ENCODE measurements around the gene ST6GALNAC5.

ST6GALNAC5 gene

DNA sequence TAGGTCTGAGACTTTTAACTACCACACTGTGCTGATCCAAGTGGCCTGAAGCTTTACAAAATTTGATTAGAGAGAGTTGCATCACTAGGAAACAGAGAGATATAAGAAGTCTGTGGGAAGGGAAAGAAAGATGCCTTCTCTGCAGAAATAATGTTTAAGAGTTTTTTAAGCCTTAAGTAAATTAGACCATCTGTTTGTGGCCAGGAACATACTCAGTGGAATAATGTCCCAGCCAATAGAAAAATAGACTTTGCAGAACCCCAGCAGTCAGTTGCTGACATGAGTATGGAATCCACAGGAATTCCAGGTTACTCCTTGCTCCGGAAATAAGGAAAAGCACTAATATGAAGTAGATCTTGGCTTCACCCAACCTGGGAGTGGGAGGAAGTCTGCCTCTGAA is 144.8 kb downstream of the ST6GALNAC5 start:
- DNase-seq (ENCODE audit: low read depth) = no peak

DNA sequence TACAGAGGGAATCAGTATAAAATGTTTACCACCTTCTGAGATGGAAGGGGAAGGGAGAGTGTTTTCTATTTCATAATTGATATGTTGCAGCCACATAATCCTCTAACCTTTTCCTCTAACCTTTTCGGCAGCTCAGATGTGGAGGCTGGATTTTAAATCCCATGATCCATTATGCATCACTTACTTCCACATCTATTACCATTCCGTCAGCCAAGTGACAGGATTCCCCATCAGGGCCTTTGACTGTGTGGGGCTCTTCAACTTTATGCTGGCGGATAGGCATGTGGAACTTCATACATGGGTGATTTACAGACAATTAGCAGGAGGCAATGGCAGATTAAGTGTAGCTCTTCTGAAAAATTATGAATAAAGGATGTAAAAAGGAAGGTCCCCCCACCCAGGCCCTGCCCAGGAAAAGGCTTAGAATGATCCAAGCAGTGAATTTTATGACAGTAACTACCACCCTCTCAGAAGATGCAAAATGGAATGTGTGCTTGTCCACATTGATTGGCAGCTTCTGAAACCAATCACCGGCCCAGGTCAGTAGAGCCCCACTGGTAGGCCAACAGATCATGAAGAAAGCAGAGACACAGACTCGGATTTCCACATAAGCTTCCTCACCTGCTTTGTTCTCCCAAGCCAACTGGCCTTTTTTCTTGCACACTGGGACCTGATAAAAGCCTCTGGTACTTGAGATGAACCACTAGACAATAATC is 147.0 kb downstream of the ST6GALNAC5 start:
- DNase-seq (ENCODE audit: low read depth) = no peak

GRCh38 chr1:77015748-77016341 is 148.6 kb downstream of the ST6GALNAC5 start:
- DNase-seq (ENCODE audit: low read depth) = no peak

GRCh38 chr1:77016386-77016985 is 149.2 kb downstream of the ST6GALNAC5 start:
- no peak for DNase-seq (ENCODE audit: low read depth)

- no peak for DNase-seq (ENCODE audit: low read depth)
Observed at GRCh38 chr1:77018311-77018710, 151.0 kb downstream of the ST6GALNAC5 start.

- no peak for DNase-seq (ENCODE audit: low read depth)
Observed at GRCh38 chr1:77018761-77019160, 151.5 kb downstream of the ST6GALNAC5 start.

DNA sequence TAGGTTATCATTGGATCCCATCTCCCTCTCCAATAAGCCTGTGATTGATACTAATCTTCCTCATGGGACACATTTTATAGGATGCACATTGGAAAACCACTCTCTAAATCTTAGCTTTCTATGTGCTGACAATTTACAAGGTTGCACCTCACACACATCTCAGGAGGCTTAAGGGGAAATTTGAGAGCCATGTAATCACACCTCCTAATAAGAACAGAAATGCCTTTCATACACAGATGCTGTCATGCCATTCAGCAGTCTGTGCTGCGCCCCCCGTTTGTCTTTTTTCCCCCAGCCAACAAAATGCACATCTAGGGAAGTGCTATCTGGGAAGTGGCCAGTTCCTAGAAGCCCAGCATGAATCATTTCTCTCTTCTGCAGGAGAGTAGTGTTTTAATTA is 154.5 kb downstream of the ST6GALNAC5 start:
- no peak for DNase-seq (ENCODE audit: low read depth)

GRCh38 chr1:77024500-77024899 is 157.2 kb downstream of the ST6GALNAC5 start:
- no peak for DNase-seq (ENCODE audit: low read depth)

DNA sequence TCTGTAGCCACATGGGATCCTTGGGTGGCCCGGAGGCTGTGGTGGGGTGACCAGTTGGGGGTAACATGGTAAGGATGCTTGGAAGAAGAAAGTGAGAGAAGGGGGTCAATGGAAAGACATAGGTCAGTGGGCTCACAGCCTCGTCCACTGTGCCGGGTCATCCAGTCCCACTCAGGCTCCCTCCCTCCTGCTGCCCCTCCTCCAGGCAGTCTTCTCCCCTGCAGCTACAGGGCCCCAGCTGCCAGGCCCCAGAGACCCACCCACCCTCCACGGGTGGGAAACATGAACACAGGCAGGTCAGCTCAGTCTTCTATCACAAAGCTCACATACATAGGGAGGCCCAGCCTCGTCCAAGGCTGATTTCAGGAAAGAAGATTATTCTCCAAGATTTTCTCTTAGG is 158.3 kb downstream of the ST6GALNAC5 start:
- DNase-seq (ENCODE audit: low read depth) = no peak

GRCh38 chr1:77026135-77026534 is 158.9 kb downstream of the ST6GALNAC5 start:
- no peak for DNase-seq (ENCODE audit: low read depth)

DNA sequence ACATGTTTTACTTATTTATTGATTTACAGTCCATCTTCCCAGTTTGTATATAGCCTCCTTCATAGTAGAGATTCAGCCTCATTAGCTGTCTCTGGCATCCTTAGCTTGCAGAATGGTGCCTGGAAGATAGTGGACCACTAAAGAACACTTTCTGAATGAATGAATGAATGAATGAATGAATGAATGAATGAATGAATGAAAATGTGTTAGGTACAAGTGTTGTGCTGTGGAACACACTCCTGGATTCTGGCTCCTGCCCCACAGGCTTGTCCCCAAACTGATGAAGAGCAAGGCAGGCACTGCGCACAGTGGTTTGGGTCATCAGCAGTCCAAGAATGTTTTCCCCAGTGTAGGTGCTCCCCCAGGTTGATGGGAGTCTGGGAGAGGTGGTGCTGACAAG is 159.4 kb downstream of the ST6GALNAC5 start:
- no peak for DNase-seq (ENCODE audit: low read depth)

DNA sequence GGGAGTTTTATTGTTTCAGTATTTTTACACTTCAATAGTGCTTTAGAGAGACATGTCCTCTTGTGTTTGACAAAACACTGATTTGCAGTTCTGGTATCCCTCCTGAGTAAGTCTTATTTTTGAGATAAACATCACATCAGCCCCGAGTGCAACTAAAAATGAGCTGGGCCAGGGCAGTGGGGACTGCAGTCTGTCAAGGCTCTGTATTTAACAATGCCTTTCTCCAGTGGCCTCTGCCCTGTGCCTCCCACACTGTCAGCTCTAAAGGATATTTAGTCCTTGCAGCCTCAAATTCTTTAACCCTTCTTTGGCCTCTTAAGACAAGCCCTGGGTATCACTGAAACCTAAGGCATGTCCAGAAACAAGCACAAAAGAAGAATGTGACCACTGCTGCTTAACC is 160.6 kb downstream of the ST6GALNAC5 start:
- DNase-seq (ENCODE audit: low read depth) = no peak

DNA sequence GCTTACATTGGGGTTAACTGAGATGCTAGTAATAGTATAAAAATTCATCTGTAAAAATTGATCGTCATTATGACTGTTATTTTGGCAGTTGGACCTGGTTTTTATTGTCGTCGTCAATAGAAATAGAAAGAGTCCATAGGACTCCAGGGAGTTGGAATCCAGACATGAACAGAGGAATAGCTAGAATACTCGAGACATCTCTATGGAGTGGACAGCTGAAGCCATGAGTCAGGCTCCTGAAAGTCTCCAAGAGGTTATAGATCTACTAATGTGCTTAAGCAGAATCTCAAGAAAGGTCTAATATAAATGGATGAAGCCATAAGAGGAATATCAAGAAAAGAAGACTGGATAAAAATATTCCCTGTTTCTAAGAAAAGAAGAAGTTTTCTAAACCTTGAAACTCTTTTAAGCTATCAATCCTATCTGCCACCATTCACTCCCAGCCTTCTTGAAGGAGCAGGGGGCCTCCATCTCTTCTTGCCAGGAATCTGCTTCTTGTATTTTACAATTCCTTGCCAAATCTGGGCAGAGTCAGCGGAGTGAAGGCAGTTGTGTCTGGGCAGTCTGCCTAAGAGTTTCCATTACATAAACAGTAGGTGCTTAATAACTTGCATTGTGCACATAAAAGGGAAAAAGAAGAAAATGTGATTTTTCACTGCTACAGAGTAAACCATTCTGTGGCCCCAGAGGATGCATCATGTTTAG is 163.3 kb downstream of the ST6GALNAC5 start:
- DNase-seq (ENCODE audit: low read depth) = no peak

DNA sequence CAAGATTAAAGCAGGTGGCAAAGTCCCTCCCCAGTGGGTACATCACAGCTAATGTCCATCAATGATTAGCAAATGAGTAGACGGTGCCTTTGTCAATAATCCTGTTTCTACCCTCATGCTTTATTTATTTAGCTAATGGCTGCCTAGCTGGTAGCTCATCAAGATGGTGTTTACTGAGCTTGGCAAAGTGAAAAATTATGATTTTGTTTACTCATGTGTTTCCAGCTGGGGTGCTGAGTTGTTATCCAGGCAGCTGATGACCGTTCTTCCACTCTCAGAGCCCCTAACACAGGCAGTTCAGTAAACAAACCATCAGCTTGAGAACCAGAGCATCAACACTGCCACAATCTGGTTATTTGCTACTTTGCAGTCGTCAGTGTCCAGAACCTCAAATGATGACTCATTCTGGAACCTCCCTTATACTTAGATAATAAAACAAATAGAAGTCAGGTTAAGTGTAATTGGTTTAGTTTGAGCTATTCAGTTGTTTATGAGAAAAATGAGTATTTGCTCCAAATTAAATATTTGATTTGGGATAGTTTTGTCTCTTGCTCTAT is 163.9 kb downstream of the ST6GALNAC5 start:
- DNase-seq (ENCODE audit: low read depth) = no peak

- DNase-seq (ENCODE audit: low read depth) = no peak
Observed at GRCh38 chr1:77036560-77036959, 169.3 kb downstream of the ST6GALNAC5 start.

DNA sequence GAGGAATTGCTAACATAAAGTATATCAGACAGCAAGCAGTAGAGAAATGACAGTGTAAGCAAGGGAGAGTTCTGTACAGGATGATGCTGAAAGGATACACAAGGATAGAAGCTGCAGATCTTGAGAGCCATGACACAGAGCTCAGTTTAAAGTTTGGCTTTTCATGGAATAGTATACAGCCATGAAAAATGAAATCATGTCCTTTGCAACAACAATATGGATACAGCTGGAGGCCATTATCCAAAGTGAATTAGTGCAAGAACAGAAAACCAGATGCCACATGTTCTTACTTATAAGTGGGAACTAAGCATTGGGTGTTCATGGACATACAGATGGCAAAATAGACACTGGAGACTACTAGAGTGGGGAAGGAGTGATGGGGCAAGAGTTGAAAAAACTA is 169.8 kb downstream of the ST6GALNAC5 start:
- DNase-seq (ENCODE audit: low read depth) = no peak

DNA sequence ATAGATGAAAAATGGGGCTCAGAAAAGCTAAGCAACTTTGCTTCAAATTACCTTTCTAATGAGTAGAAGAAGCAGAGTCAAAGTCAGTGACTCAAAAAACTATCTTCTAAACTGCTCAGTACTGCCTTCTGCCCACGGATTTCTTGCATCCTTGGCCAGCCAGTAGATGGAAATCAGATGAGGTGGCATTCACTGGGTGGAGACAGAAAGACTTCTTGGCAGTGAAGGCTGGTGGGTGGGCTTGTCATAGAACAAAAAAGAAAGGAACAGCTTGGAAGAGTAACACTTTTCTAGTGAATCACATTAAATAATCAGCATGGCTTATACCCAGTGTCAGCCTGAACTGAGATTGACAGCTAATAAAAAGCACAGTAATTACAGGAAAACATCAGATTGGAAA is 170.7 kb downstream of the ST6GALNAC5 start:
- no peak for DNase-seq (ENCODE audit: low read depth)

DNA sequence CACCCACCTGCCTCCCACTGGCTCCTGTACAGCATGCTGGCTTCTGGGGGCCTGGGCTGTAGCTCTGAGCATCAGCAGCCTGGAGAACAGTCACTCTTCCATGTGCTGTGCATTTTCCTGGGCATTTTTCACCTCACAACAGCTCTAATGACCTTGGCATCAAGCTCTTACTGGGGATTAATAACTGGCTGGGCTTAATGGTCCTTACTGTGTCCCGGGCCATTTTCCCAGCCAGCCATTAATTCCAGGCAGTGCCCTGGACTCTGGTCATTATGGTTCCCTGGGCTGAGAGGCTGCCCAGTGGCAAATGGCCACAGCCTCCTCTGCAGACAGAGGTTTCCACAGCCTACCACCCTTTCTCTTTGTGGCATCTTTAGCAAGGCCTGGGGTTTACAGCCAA is 171.8 kb downstream of the ST6GALNAC5 start:
- DNase-seq (ENCODE audit: low read depth) = no peak

- DNase-seq (ENCODE audit: low read depth) = no peak
Observed at GRCh38 chr1:77039739-77040138, 172.5 kb downstream of the ST6GALNAC5 start.

DNA sequence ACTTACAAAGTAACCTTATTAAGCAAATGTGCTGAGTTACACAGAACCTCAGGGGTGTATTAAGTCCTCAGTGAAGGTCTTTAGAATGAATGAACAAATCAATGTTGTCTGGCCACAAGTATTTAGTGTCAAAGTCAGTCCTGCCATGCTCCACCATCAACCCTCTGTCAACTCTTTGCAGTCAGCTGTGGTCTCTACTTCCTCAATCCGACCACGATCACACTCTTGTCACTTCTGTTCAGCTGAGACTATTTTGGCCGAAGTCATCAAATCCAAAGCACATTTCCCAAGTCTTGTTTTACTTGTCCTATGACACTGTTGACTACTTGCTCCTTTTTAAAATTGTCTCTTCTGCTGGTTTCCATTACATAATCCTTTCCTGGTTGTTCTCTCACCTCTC is 173.5 kb downstream of the ST6GALNAC5 start:
- DNase-seq (ENCODE audit: low read depth) = no peak

GRCh38 chr1:77044133-77044849 is 177.0 kb downstream of the ST6GALNAC5 start:
- DNase-seq (ENCODE audit: low read depth) = no peak

DNA sequence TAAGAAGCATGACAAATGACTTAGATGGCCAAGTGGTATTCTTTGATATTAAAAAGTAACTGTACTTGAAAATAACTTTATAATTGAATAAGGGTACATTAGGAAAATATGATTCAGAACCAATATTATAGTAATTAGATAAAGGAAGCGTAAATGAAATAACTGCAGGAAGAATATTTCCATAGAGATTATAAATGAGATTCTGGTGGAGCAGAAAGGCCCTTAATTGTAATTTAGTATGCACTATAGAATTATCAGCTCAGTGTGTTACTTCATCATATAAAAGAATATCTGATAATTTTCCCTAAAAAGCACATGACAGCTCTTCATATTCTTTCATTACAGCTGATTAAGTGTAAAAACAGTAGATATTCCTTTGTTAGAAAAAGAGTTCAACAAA is 180.3 kb downstream of the ST6GALNAC5 start:
- DNase-seq (ENCODE audit: low read depth) = no peak

Data from T follicular helper cell (primary cell).